SK-N-SH treated with all-trans-retinoic acid at 6 μM for 48 hours (cell line): ENCODE data around the gene IFIT2.

Experiments used
- ATAC-seq: fragments of 200-7000 bp; cut with Tn5 transposase; 3 replicates; pipeline ENCODE4 v1.9.1; 2020; ENCODE audit warnings: mild to moderate bottlenecking, moderate library complexity
- ARNTL ChIP-seq: fragments of 450-650 bp; formaldehyde crosslinking; IDR thresholded peaks from 2 replicates; pipeline ENCODE4 v1.5.0; 2020; ENCODE audit warnings: low read depth, mild to moderate bottlenecking, moderate library complexity, borderline replicate concordance
- BACH2 ChIP-seq: fragments of 250-450 bp; sonication (Bioruptor Pico); IDR thresholded peaks from 2 replicates; pipeline ENCODE4 v1.9.0; 2021; ENCODE audit warnings: mild to moderate bottlenecking, borderline replicate concordance
- CSDC2 ChIP-seq: fragments of 250-450 bp; sonication (Bioruptor Pico); IDR thresholded peaks from 2 replicates; pipeline ENCODE4 v1.5.0; 2020; ENCODE audit warnings: mild to moderate bottlenecking, moderate library complexity
- ESRRG ChIP-seq: fragments of 250-450 bp; sonication (Bioruptor Pico); IDR thresholded peaks from 2 replicates; pipeline ENCODE4 v1.6.1; 2021; ENCODE audit warnings: mild to moderate bottlenecking
- GLIS3 ChIP-seq: fragments of 250-450 bp; sonication (Bioruptor Pico); IDR thresholded peaks from 2 replicates; pipeline ENCODE4 v1.5.0; 2020; ENCODE audit warnings: mild to moderate bottlenecking, moderate library complexity
- ISL1 ChIP-seq: fragments of 250-450 bp; sonication (Bioruptor Pico); IDR thresholded peaks from 2 replicates; pipeline ENCODE4 v2.1.2; 2022; ENCODE audit warnings: mild to moderate bottlenecking, moderate library complexity
- OSR1 ChIP-seq: fragments of 250-450 bp; sonication (Bioruptor Pico); IDR thresholded peaks from 2 replicates; pipeline ENCODE4 v1.8.0; 2022; ENCODE audit warnings: moderate library complexity, mild to moderate bottlenecking, inconsistent platforms
- PPARA ChIP-seq: fragments of 250-450 bp; sonication (Bioruptor Pico); IDR thresholded peaks from 2 replicates; pipeline ENCODE4 v1.5.0; 2020; ENCODE audit warnings: mild to moderate bottlenecking, borderline replicate concordance
- RARB ChIP-seq: fragments of 250-450 bp; sonication (Bioruptor Pico); IDR thresholded peaks from 2 replicates; pipeline ENCODE4 v1.8.0; 2021; ENCODE audit warnings: mild to moderate bottlenecking, moderate library complexity
- SNAI2 ChIP-seq: fragments of 250-450 bp; sonication (Bioruptor Pico); IDR thresholded peaks from 2 replicates; pipeline ENCODE4 v1.5.0; 2020; ENCODE audit warnings: mild to moderate bottlenecking, moderate library complexity
- TCF4 ChIP-seq: fragments of 250-450 bp; sonication (Bioruptor Pico); IDR thresholded peaks from 2 replicates; pipeline ENCODE4 v1.8.0; 2021; ENCODE audit warnings: mild to moderate bottlenecking, moderate library complexity, borderline replicate concordance
- TOX ChIP-seq: fragments of 250-450 bp; sonication (Bioruptor Pico); IDR thresholded peaks from 2 replicates; pipeline ENCODE4 v1.8.0; 2021; ENCODE audit warnings: mild to moderate bottlenecking, moderate library complexity, borderline replicate concordance
- ZC3H10 ChIP-seq: fragments of 250-450 bp; sonication (Bioruptor Pico); IDR thresholded peaks from 2 replicates; pipeline ENCODE4 v1.5.1; 2021; ENCODE audit warnings: mild to moderate bottlenecking, moderate library complexity
- ZFP3 ChIP-seq: fragments of 250-450 bp; sonication (Bioruptor Pico); IDR thresholded peaks from 2 replicates; pipeline ENCODE4 v1.5.0; 2020; ENCODE audit warnings: mild to moderate bottlenecking, moderate library complexity
- ZFP30 ChIP-seq: fragments of 450-650 bp; formaldehyde crosslinking; IDR thresholded peaks from 2 replicates; pipeline ENCODE4 v1.5.0; 2022; ENCODE audit warnings: mild to moderate bottlenecking, moderate library complexity
- ZNF565 ChIP-seq: fragments of 450-650 bp; formaldehyde crosslinking; conservative IDR thresholded peaks from 2 replicates; pipeline ENCODE4 v1.5.0; 2020; ENCODE audit warnings: low read depth, mild to moderate bottlenecking, moderate library complexity
- ZNF70 ChIP-seq: fragments of 450-650 bp; formaldehyde crosslinking; IDR thresholded peaks from 2 replicates; pipeline ENCODE4 v1.5.0; 2020; ENCODE audit warnings: mild to moderate bottlenecking, moderate library complexity
- ZNF8 ChIP-seq: fragments of 450-650 bp; formaldehyde crosslinking; IDR thresholded peaks from 2 replicates; pipeline ENCODE4 v1.5.0; 2020; ENCODE audit warnings: mild to moderate bottlenecking, moderate library complexity
- TF ChIP-seq, protein P1 (sequence below): fragments of 250-450 bp; sonication (Bioruptor Pico); IDR thresholded peaks from 2 replicates; pipeline ENCODE4 v1.5.0; 2020; ENCODE audit warnings: mild to moderate bottlenecking, moderate library complexity
- TF ChIP-seq, protein P2 (sequence below): fragments of 250-450 bp; sonication (Bioruptor Pico); IDR thresholded peaks from 2 replicates; pipeline ENCODE4 v1.5.1; 2020; ENCODE audit warnings: low read depth, mild to moderate bottlenecking, moderate library complexity
- TF ChIP-seq, protein P3 (sequence below): fragments of 250-450 bp; sonication (Bioruptor Pico); IDR thresholded peaks from 2 replicates; pipeline ENCODE4 v1.8.0; 2021; ENCODE audit warnings: low read depth, mild to moderate bottlenecking, moderate library complexity, borderline replicate concordance
- TF ChIP-seq, protein P4 (sequence below): fragments of 250-450 bp; sonication (Bioruptor Pico); IDR thresholded peaks from 2 replicates; pipeline ENCODE4 v1.8.0; 2020; ENCODE audit warnings: mild to moderate bottlenecking, moderate library complexity, borderline replicate concordance
- TF ChIP-seq, protein P5 (sequence below): fragments of 250-450 bp; sonication (Bioruptor Pico); IDR thresholded peaks from 2 replicates; pipeline ENCODE4 v1.5.1; 2021; ENCODE audit warnings: mild to moderate bottlenecking, moderate library complexity

Gene IFIT2

DNA sequence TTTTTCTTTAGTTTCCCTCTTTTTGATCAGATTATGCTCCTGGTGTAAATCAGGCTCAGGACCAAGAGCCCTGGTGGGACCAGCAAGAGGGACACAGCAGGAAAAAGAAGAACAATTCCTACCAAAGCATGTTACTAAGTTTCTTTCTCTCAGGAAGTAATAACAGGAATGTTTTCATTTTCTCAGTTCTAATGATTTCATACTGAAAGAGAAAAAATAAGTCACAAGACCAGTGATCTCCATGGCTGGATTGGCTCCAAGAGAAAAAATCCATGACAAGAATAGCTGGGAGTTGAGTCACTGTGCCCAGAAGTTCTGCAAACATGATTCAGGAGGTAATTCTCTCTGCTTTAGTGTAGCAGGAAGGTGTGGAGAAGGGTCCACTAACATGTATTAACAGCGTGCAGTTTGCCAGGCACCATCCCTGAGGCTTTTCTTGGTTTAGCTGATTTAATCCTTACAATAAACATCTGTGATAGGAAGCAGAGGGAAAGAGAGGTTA lies 23.8 kb upstream of the IFIT2 start:
- no peak for TF ChIP-seq ZNF8 (CRISPR knock-in tag)
- TF ChIP-seq, protein P1, sequence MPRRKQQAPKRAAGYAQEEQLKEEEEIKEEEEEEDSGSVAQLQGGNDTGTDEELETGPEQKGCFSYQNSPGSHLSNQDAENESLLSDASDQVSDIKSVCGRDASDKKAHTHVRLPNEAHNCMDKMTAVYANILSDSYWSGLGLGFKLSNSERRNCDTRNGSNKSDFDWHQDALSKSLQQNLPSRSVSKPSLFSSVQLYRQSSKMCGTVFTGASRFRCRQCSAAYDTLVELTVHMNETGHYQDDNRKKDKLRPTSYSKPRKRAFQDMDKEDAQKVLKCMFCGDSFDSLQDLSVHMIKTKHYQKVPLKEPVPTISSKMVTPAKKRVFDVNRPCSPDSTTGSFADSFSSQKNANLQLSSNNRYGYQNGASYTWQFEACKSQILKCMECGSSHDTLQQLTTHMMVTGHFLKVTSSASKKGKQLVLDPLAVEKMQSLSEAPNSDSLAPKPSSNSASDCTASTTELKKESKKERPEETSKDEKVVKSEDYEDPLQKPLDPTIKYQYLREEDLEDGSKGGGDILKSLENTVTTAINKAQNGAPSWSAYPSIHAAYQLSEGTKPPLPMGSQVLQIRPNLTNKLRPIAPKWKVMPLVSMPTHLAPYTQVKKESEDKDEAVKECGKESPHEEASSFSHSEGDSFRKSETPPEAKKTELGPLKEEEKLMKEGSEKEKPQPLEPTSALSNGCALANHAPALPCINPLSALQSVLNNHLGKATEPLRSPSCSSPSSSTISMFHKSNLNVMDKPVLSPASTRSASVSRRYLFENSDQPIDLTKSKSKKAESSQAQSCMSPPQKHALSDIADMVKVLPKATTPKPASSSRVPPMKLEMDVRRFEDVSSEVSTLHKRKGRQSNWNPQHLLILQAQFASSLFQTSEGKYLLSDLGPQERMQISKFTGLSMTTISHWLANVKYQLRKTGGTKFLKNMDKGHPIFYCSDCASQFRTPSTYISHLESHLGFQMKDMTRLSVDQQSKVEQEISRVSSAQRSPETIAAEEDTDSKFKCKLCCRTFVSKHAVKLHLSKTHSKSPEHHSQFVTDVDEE: no peak
- no peak for TF ChIP-seq ZFP30 (CRISPR knock-in tag)
- TF ChIP-seq, protein P2, sequence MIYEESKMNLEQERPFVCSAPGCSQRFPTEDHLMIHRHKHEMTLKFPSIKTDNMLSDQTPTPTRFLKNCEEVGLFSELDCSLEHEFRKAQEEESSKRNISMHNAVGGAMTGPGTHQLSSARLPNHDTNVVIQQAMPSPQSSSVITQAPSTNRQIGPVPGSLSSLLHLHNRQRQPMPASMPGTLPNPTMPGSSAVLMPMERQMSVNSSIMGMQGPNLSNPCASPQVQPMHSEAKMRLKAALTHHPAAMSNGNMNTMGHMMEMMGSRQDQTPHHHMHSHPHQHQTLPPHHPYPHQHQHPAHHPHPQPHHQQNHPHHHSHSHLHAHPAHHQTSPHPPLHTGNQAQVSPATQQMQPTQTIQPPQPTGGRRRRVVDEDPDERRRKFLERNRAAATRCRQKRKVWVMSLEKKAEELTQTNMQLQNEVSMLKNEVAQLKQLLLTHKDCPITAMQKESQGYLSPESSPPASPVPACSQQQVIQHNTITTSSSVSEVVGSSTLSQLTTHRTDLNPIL (CRISPR knock-in tag): 0 out of 2 replicates have a peak, but pooled peaks have one; percentile 36
- TF ChIP-seq BACH2 (CRISPR knock-in tag): no peak
- TF ChIP-seq, protein P3, sequence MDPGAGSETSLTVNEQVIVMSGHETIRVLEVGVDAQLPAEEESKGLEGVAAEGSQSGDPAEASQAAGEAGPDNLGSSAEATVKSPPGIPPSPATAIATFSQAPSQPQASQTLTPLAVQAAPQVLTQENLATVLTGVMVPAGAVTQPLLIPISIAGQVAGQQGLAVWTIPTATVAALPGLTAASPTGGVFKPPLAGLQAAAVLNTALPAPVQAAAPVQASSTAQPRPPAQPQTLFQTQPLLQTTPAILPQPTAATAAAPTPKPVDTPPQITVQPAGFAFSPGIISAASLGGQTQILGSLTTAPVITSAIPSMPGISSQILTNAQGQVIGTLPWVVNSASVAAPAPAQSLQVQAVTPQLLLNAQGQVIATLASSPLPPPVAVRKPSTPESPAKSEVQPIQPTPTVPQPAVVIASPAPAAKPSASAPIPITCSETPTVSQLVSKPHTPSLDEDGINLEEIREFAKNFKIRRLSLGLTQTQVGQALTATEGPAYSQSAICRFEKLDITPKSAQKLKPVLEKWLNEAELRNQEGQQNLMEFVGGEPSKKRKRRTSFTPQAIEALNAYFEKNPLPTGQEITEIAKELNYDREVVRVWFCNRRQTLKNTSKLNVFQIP (CRISPR knock-in tag): no peak
- no peak for TF ChIP-seq OSR1 (CRISPR knock-in tag)
- no peak for TF ChIP-seq ZC3H10 (CRISPR knock-in tag)
- no peak for TF ChIP-seq ZNF565 (CRISPR knock-in tag)
- no peak for TF ChIP-seq CSDC2
- no peak for TF ChIP-seq ZFP3 (CRISPR knock-in tag)
- no peak for TF ChIP-seq ESRRG (CRISPR knock-in tag)
- no peak for TF ChIP-seq PPARA
- TF ChIP-seq GLIS3 (CRISPR knock-in tag): no peak
- no peak for TF ChIP-seq ARNTL (CRISPR knock-in tag)
- TF ChIP-seq, protein P4, sequence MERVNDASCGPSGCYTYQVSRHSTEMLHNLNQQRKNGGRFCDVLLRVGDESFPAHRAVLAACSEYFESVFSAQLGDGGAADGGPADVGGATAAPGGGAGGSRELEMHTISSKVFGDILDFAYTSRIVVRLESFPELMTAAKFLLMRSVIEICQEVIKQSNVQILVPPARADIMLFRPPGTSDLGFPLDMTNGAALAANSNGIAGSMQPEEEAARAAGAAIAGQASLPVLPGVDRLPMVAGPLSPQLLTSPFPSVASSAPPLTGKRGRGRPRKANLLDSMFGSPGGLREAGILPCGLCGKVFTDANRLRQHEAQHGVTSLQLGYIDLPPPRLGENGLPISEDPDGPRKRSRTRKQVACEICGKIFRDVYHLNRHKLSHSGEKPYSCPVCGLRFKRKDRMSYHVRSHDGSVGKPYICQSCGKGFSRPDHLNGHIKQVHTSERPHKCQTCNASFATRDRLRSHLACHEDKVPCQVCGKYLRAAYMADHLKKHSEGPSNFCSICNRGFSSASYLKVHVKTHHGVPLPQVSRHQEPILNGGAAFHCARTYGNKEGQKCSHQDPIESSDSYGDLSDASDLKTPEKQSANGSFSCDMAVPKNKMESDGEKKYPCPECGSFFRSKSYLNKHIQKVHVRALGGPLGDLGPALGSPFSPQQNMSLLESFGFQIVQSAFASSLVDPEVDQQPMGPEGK: peak; percentile 64; the same call in 1 of the 2 replicates
- TF ChIP-seq TOX (CRISPR knock-in tag): no peak
- TF ChIP-seq ISL1 (CRISPR knock-in tag): peak; percentile 58
- no peak for TF ChIP-seq SNAI2 (CRISPR knock-in tag)
- no peak for TF ChIP-seq RARB
- no peak; the same call in 1 of the 2 replicates for TF ChIP-seq TCF4 (CRISPR knock-in tag)
- TF ChIP-seq, protein P5, sequence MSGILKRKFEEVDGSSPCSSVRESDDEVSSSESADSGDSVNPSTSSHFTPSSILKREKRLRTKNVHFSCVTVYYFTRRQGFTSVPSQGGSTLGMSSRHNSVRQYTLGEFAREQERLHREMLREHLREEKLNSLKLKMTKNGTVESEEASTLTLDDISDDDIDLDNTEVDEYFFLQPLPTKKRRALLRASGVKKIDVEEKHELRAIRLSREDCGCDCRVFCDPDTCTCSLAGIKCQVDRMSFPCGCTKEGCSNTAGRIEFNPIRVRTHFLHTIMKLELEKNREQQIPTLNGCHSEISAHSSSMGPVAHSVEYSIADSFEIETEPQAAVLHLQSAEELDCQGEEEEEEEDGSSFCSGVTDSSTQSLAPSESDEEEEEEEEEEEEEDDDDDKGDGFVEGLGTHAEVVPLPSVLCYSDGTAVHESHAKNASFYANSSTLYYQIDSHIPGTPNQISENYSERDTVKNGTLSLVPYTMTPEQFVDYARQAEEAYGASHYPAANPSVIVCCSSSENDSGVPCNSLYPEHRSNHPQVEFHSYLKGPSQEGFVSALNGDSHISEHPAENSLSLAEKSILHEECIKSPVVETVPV (CRISPR knock-in tag): no peak
- TF ChIP-seq ZNF70 (CRISPR knock-in tag): no peak
- ATAC-seq: peak; percentile 74

DNA sequence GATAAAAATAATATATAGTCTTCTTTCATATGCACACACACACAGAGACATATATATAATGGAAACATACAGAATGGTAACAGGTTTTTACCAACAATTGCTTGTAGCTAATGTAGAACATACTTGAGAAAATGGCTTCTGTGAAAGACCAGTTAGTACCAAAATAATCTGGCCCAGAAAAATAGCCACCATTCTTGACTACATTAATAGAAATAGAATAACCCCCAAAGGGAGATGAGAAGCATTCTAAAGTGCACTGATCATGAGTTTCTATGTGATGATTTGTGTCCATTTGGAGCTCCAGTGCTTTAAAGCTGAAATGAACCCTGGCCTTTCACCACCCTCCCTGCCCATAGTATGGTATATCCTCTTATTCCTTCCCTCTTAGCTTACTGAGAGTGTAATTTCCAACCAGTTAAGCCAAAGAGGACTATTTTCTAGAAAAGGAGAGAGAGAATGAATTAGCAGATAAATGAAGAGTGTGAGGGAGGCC lies 22.9 kb upstream of the IFIT2 start:
- ATAC-seq: no peak
- TF ChIP-seq GLIS3 (CRISPR knock-in tag) (no peak), CSDC2 (no peak), BACH2 (CRISPR knock-in tag) (no peak)

DNA sequence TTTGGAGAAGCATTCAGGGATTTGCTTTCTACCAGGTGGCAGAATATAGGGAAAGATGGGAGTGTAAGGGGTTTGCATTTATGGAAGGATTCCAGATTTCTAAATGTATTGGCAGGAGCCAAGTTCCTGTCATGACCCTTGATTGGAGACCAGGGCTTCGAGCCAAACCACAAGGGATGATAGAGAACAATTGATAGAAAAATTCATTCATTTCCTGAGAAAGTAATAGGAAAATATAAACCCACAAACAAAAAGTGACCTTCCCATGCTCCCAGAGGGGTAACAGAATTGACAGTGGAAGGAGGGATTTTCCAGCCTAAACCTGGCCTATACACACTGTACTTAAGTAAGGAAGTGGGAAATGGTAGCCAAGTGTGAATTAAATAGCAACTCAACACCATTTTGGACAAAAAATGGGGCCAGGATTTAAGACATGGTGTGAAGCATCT lies 22.4 kb upstream of the IFIT2 start:
- TF ChIP-seq ZC3H10 (CRISPR knock-in tag) (peak; percentile 76; the same call in 1 of the 2 replicates), SNAI2 (CRISPR knock-in tag) (no peak), RARB (no peak), PPARA (no peak), BACH2 (CRISPR knock-in tag) (no peak), ISL1 (CRISPR knock-in tag) (peak; percentile 74), ESRRG (CRISPR knock-in tag) (no peak), ARNTL (CRISPR knock-in tag) (no peak), TCF4 (CRISPR knock-in tag) (no peak)
- no peak for ATAC-seq
